Choroid plexus epithelial cell (primary cell): ENCODE data around the gene C12orf60.

Source experiments
- DNase-seq: peaks from one replicate; pipeline ENCODE4 v3.0.0-alpha.2; 2010; ENCODE audit warnings: low read depth
- H3K4me3 ChIP-seq: 2 replicates; pipeline ENCODE4 v1.5.1; 2011; ENCODE audit warnings: low read depth, mild to moderate bottlenecking, control low read depth, low read length, moderate library complexity
- TF ChIP-seq, protein P1 (sequence below): conservative IDR thresholded peaks from 2 replicates; pipeline ENCODE4 v1.5.1; 2011; ENCODE audit warnings: low read depth, mild to moderate bottlenecking, control low read depth, inconsistent platforms, low read length, moderate library complexity

C12orf60 gene

DNA sequence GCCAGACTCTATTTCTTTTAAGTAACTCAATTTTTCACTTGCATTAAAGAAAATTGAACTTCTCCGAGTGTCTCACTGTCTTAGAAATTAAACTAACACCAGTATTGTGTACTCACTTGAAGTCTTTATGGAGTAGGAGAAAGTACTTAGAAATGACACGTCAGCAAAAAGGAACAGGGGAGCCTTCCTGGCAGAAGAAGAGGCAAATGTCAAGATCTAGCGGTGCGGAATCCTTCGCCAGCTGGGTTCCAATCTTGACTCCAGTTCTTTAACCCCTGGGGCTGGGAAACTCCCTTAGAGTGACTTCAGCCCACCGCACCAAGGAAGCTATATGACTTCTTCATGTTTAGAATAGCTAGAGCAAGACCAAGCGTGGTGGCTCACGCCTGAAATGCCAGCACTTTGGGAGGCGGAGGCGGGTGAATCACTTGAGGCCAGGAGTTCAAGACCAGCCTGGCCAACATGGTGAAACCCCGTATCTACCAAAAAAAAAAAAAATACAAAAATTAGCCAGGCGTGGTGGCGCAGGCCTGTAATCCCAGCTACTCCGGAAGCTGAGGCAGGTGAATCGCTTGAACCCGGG is 34.6 kb upstream of the C12orf60 start:
- DNase-seq = peak; percentile 37
- peak overlapping the region; percentile 86 for H3K4me3 ChIP-seq

DNA sequence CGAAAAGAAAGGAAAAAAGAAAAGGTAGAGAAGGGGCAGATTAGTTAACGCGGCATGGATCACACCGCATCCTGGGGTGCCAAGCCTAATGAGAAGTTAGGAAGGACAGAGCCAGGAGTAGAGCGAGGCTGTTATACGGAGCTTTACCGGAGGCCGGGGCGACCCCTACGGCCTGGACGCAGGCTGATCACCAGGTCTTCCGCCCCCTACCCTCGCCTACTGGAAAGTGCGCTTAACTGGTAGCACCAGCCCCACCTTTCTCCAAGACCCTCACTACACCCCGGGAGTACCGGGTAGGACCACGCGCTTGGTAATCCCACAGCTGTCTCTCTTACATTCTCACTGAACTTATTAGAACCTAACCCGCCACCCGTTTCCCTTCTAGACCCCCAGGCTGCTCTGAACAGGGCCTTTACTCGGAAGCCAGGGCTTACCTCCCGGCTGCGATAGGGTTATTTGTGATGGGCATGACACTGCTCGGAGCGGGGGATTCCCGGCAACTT is 34.0 kb upstream of the C12orf60 start:
- H3K4me3 ChIP-seq = peak overlapping the region; percentile 86
- DNase-seq = peak; percentile 34
- TF ChIP-seq, protein P1, sequence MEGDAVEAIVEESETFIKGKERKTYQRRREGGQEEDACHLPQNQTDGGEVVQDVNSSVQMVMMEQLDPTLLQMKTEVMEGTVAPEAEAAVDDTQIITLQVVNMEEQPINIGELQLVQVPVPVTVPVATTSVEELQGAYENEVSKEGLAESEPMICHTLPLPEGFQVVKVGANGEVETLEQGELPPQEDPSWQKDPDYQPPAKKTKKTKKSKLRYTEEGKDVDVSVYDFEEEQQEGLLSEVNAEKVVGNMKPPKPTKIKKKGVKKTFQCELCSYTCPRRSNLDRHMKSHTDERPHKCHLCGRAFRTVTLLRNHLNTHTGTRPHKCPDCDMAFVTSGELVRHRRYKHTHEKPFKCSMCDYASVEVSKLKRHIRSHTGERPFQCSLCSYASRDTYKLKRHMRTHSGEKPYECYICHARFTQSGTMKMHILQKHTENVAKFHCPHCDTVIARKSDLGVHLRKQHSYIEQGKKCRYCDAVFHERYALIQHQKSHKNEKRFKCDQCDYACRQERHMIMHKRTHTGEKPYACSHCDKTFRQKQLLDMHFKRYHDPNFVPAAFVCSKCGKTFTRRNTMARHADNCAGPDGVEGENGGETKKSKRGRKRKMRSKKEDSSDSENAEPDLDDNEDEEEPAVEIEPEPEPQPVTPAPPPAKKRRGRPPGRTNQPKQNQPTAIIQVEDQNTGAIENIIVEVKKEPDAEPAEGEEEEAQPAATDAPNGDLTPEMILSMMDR = peak; percentile 39

More for the DNA sequence above, 34.6 kb upstream of the C12orf60 start:
- TF ChIP-seq, protein P1 = no peak

DNA sequence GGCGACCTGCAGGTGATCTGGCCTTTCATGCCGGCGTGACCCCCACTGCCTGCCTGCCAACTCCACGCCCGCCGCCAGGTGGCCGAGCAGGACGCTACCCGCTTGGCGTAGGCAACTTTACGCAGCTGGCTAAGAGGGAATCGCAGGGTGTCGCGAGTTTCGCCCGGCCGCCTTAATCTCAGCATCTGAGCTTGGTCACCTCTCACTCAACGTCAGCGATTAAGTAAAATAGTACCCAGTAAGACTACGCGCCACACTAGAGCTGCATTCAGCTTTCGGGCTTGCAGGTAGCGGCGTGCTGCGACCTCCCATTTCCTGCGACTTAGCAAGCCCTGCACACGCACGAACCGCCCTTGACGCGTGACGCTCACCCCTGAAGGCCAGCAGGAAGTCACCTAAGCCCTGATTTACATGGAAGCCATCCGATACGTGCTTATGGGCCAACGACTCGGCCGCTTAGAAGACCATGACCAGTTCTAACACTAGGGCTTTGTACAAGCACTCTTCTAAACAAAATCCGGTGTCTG is 33.4 kb upstream of the C12orf60 start:
- TF ChIP-seq, protein P1 = peak; percentile 75
- peak; percentile 70 for DNase-seq
- peak overlapping the region; percentile 86 for H3K4me3 ChIP-seq

DNA sequence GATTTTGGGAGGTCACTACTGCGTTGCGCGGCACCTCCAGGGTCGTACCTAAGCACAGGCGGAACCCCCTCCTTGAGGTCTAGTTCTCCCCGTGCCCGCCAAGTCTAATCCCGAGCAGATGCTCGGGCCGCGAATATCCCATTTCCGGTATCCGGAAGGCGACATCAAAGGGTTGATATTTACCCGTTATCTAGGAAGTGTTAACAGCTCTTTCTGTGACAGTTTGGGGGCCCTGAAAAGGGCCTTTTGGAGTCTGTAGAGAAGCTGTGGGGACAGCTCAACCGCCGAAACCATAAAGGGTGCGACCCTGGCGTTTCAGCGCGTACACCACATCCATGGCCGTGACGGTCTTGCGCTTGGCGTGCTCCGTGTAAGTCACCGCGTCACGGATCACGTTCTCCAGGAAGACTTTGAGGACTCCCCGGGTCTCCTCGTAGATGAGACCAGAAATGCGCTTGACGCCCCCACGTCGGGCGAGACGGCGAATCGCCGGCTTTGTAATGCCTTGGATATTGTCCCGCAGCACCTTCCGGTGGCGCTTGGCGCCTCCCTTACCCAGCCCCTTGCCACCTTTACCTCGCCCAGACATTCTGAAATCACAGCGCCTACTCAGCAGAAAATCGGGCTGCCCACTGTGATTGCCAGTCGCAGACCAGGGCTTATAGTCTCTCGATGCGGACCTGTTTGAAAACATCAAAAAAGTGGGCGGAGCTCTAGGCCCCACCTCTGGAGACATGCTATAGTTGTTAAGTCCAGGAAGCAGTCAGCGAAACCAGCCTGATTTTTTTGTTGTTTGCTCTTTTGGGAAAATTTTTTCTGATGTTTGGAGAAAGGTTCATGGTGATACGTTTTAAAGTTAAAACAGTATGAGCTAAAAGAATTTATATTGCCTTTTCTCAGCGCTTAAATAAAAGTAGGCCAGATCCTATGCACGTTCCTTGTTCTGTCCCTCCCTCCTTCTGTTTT is 32.7 kb upstream of the C12orf60 start:
- TF ChIP-seq, protein P1 = no peak
- peak; percentile 97 for DNase-seq
- H3K4me3 ChIP-seq = peak overlapping the region; percentile 86

DNA sequence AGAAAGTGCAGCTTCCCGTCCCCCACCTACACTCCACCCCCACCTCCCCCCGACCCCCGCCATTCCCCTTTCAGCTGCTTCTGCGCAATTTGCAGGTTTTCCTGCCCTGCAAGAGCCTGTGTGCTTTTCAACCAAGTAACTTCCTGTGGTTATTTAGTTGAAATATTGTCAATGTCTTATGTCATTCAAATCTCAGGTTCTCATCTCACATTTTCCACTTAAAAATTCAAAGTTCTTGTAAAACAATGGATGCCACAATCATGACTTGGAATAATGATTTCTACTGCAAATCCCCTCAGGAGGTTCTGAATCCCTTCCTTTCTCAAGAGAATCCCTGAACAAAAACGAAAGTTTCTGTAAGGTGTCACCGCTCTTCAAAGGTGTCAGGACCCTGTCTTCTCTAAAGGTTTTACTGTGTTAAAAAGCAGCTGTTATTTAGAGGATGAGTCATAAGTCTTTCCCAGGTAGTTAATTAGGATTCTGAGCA is 31.8 kb upstream of the C12orf60 start:
- TF ChIP-seq, protein P1 = no peak
- peak overlapping the region; percentile 86 for H3K4me3 ChIP-seq
- DNase-seq = no peak

DNA sequence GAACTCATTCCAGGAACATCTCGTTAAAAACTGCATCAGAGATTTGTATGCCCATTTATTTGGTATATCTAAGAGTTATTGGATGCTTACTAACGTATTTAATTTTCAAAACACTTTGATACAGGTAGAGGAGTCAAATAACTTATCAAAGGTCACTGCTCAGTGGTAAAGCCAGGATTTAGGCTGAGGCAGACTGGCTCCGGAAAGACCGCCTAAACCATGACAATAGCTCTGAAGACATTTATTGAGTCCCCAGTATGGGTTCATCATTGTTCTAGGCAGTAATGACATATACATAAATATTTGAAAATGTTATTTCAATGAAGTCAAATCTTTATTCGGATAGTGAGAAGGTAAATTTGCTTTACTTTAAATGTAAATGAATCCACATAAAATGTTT is 30.5 kb upstream of the C12orf60 start:
- no peak overlapping the region for H3K4me3 ChIP-seq
- DNase-seq = no peak
- TF ChIP-seq, protein P1 = no peak
